IPS-NIHi11 (cell line): ENCODE data around the gene LIN7A.

Experiments
- DNase-seq: peaks from one replicate; pipeline ENCODE4 v3.0.0; 2012; ENCODE audit warnings: mixed read lengths, low spot score

LIN7A gene

DNA sequence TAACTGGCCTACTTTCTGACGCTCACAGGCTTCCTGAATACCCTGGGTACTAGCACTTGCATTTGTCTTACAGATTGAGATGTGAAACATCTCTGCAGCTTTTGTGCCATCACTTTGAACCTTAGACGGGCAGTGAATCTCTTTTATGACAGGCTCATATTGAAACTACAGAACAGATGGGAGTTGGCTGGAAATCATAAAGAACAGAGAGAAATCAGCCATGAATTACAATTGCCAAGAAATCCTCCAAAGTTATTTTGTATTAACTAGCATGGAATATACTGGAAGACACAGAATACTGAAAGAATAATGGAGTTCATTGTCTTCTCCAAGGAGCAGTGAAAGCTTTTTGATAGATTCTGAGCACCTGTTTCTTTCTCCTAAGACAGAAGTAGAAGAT is 188.3 kb downstream of the LIN7A start:
- DNase-seq, result no peak

- DNase-seq, result no peak
Measured at GRCh38 chr12:80747800-80748199, 189.9 kb downstream of the LIN7A start.

DNA sequence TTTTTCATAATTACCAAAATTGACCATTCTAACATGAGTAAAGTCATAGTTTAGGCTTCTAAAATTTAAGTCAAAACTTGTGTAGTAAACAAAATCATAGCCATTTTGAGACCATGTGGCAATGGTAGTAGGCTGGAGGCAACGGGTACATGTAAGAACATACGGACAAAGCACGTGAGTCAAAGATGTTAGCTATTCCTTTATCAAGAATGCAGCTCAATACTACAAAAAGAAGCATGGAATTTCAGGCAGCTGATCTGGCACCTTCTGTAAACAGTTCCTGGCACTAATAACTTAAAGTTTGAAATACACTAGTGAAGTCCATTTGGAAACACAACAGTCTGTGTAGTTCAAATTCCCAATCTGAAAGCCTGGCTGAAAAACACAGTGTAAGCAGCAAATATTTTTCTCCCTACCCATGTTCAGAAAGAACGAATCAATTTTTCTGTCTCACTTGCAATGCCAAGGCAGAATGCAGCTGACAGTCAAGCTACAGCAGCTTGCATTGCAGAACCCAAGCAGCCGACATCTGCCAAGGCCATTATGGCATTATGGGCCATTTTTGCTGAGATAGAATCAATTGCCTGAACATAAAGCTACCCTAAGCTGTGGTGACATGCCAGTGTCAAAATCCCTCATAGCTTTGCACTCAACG is 191.8 kb downstream of the LIN7A start:
- DNase-seq, result no peak
